GM12891 (cell line): ENCODE data around the gene SUGT1.

Source experiments
- POLR2A ChIP-seq: IDR thresholded peaks from 2 replicates; pipeline ENCODE4 v1.6.1; 2011; ENCODE audit warnings: low read depth, low read length, control low read depth
- POLR2AphosphoS5 ChIP-seq: IDR thresholded peaks from 2 replicates; pipeline ENCODE4 v1.6.1; 2011; ENCODE audit warnings: low read depth, low read length, control low read depth
- SPI1 ChIP-seq: IDR thresholded peaks from 2 replicates; pipeline ENCODE4 v1.6.1; 2011; ENCODE audit warnings: low read depth, low read length, control low read depth
- TAF1 ChIP-seq: IDR thresholded peaks from 2 replicates; pipeline ENCODE4 v1.6.1; 2011; ENCODE audit warnings: low read depth, low read length, control low read depth

DNA sequence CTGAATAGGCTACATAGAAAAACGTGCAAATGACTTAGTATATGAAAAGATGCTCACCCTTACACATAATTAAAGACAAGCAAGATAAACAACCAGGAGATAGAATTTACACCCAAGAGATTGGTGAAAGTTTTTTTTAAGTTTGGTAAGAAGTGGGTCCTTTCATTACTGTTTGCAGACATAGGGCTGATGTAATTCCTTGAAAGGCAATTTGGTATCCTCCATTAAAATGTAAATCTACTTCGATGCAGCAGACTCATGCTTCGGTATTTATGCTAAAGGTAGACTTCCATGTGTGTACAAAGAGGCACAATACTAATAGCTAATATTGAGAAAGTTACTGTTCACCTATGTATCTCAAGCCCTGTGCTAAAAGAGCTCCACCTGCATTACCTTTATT, 53.4 kb downstream of the SUGT1 start:
- TF ChIP-seq POLR2A (no peak), POLR2AphosphoS5 (no peak), TAF1 (no peak), SPI1 (no peak)
